OCI-LY7 (cell line): Measurements from ENCODE around the gene TFF2. TPM values are rescaled to one million over a fixed set of nuclear protein-coding genes. Genes with fewer than 3 reads are reported as not detected.

Source experiments
- BruUV-seq: library from RNA; stranded (reverse); fragments of 400-500 nt; replicated peaks from 2 replicates; lab custom pipeline; 2021; lab: Mats Ljungman, UMichigan
- CTCF ChIA-PET: fragments of 300-600 bp; sonication (Branson Sonifier 250); formaldehyde crosslinking; loops from one replicate; lab custom pipeline; 2022; ENCODE audit warnings: antibody characterized with exemption; ENCODE audit not compliant: unreplicated experiment; lab: Charles Lee
- POLR2A ChIA-PET: fragments of 300-600 bp; sonication (Branson Sonifier 250); formaldehyde crosslinking; loops from one replicate; lab custom pipeline; 2022; ENCODE audit warnings: antibody characterized with exemption; lab: Charles Lee
- DNase-seq: peaks from one replicate; pipeline ENCODE4 v3.0.0-alpha.2; 2015; ENCODE audit warnings: low spot score
- H2AFZ ChIP-seq: fragments of 200-600 bp; sonication (generic), shearing (Covaris generic); 2 replicates; pipeline ENCODE4 v1.6.1; 2014; ENCODE audit warnings: mild to moderate bottlenecking, antibody characterized with exemption, low read length, moderate library complexity
- H3K27ac ChIP-seq: fragments of 200-600 bp; sonication (generic); 2 replicates; pipeline ENCODE4 v1.5.1; 2014; ENCODE audit warnings: mixed run types, low read depth, mild to moderate bottlenecking, moderate library complexity, low read length, inconsistent platforms; ENCODE audit not compliant: poor library complexity, severe bottlenecking
- H3K36me3 ChIP-seq: fragments of 200-600 bp; sonication (generic); 2 replicates; pipeline ENCODE4 v1.6.1; 2014; ENCODE audit warnings: mild to moderate bottlenecking, antibody characterized with exemption, low read length, moderate library complexity, mixed read lengths; ENCODE audit not compliant: insufficient read depth
- H3K4me1 ChIP-seq: fragments of 200-600 bp; sonication (generic); 2 replicates; pipeline ENCODE4 v1.5.1; 2014; ENCODE audit warnings: mild to moderate bottlenecking, low read length; ENCODE audit not compliant: insufficient read depth, poor library complexity, severe bottlenecking
- H3K4me2 ChIP-seq: fragments of 200-600 bp; sonication (generic); 2 replicates; pipeline ENCODE4 v1.6.1; 2014; ENCODE audit warnings: mild to moderate bottlenecking, low read length
- H3K4me3 ChIP-seq: fragments of 200-600 bp; sonication (generic); 2 replicates; pipeline ENCODE4 v1.5.1; 2014; ENCODE audit warnings: mild to moderate bottlenecking, low read depth, low read length; ENCODE audit not compliant: poor library complexity, severe bottlenecking
- H3K79me2 ChIP-seq: fragments of 200-600 bp; sonication (generic); 2 replicates; pipeline ENCODE4 v1.6.1; 2016; ENCODE audit warnings: low read depth, mild to moderate bottlenecking, low read length, moderate library complexity, mixed read lengths; ENCODE audit not compliant: insufficient read depth
- H3K9me2 ChIP-seq: fragments of 200-600 bp; sonication (generic); 2 replicates; pipeline ENCODE4 v1.6.1; 2016; ENCODE audit warnings: mild to moderate bottlenecking, low read length, mixed read lengths; ENCODE audit not compliant: insufficient read depth
- H3K9me3 ChIP-seq: fragments of 200-600 bp; sonication (generic); 2 replicates; pipeline ENCODE4 v1.6.1; 2014; ENCODE audit warnings: mild to moderate bottlenecking, mixed run types, low read length, mixed read lengths
- H4K20me1 ChIP-seq: fragments of 200-600 bp; sonication (generic); 2 replicates; pipeline ENCODE4 v1.6.1; 2014; ENCODE audit warnings: mild to moderate bottlenecking, antibody characterized with exemption, low read length, moderate library complexity, mixed read lengths; ENCODE audit not compliant: insufficient read depth
- CTCF ChIP-seq: fragments of 200-600 bp; sonication (generic); conservative IDR thresholded peaks from 2 replicates; pipeline ENCODE4 v1.5.1; 2014; ENCODE audit warnings: mild to moderate bottlenecking, antibody characterized with exemption, low read length, moderate library complexity, mixed read lengths
- EZH2phosphoT487 ChIP-seq: fragments of 200-600 bp; sonication (generic); IDR thresholded peaks from 2 replicates; pipeline ENCODE4 v1.6.1; 2018; ENCODE audit warnings: low read depth, borderline replicate concordance, mild to moderate bottlenecking, mixed run types, antibody characterized with exemption, low read length, moderate library complexity, mixed read lengths
- intact Hi-C: fragments of 100-400 bp; cut with micrococcal nuclease; formaldehyde crosslinking; loops from one replicate; pipeline ENCODE4 v1.10.0; 2022; ENCODE audit not compliant: unreplicated experiment
- total RNA-seq, 2 experiments: library from RNA; depleted of rRNA in 1 of 2; stranded (reverse); fragments of >200 nt in 1 of 2; shearing (Covaris generic) in 1 of 2; gene quantifications; 2 replicates each; pipeline ENCODE4 v1.2.3, GENCODE V29; 2014 to 2022

Gene TFF2
- total RNA-seq, 2 experiments from 2014 or later: not detected

GRCh38 chr21:42396799-42397745, 46.3 kb upstream of the TFF2 start:
- Histone ChIP-seq H3K4me1 (peaks cover 8% of the 10 kb centered on the region), H3K36me3 (no peaks in the 10 kb centered on the region), H4K20me1 (no peaks in the 10 kb centered on the region), H2AFZ (no peak overlapping the region), H3K4me2 (no peak overlapping the region), H3K79me2 (no peaks in the 10 kb centered on the region), H3K9me2 (no peaks in the 10 kb centered on the region), H3K9me3 (peaks cover 9% of the 10 kb centered on the region; the same call in 1 of the 2 replicates), H3K27ac (no peak overlapping the region), H3K4me3 (no peak overlapping the region)
- DNase-seq: peak; percentile 25
- ChIA-PET POLR2A (no interaction called here), CTCF (no interaction called here)
- BruUV-seq: no TSS peak
- no peak for TF ChIP-seq EZH2phosphoT487
- TF ChIP-seq CTCF: no peak
- intact Hi-C loops: no loop called here

GRCh38 chr21:42395905-42396651, 45.3 kb upstream of the TFF2 start, which contains the start of gene TMPRSS3:
Gene TMPRSS3 (minus strand): TSS chr21:42396052. CDS start chr21:42395417, 635 bp downstream.
- H2AFZ ChIP-seq: no peak within 1 kb of the TSS
- H3K9me2 ChIP-seq: no peaks in the 10 kb centered on the region
- H3K4me1 ChIP-seq: peaks cover 8% of the 10 kb centered on the region
- no peak for TF ChIP-seq EZH2phosphoT487
- TF ChIP-seq CTCF: no peak
- no peaks in the 10 kb centered on the region for H3K36me3 ChIP-seq
- intact Hi-C loops: no loop called here
- no peaks in the 10 kb centered on the region for H4K20me1 ChIP-seq
- H3K9me3 ChIP-seq: peaks cover 1% of the 10 kb centered on the region; the same call in 1 of the 2 replicates
- ChIA-PET POLR2A (no interaction called here), CTCF (no interaction called here)
- DNase-seq: no peak
- no peak within 1 kb of the TSS for H3K27ac ChIP-seq
- H3K4me2 ChIP-seq: no peak within 1 kb of the TSS
- BruUV-seq: no TSS peak
- H3K79me2 ChIP-seq: no peaks in the 10 kb centered on the region
- no peak within 1 kb of the TSS for H3K4me3 ChIP-seq
